ENCODE measurements around the gene DDX3X. TPM values are rescaled to one million over a fixed set of nuclear protein-coding genes. Genes with fewer than 3 reads are reported as not detected.

The DDX3X gene
- total and polyA plus RNA-seq, 2 of the 4 experiments (the other 2 are of a cell fraction), result 64.8 to 229 TPM

GRCh38 chrX:41353985-41354384, 20.0 kb downstream of the DDX3X start:
- ChIA-PET CTCF (interaction anchor here (0.6 kb wide), 1 partner anchor 148 kb away, joined by 3 read pairs; no protein-coding TSS in a partner anchor), POLR2A (ENCODE audit: unreplicated experiment) (no interaction called here)
- intact Hi-C loops (cut with micrococcal nuclease), result loop anchor here (5.0 kb wide), 1 partner anchor 173 kb away; no protein-coding TSS in a partner anchor
- Histone ChIP-seq H2BK120ac (ENCODE audit: low read depth, low read length) (no peak overlapping the region), H3K14ac (replicated peaks; ENCODE audit: low read depth, low read length) (no peak overlapping the region), H2BK15ac (ENCODE audit: low read depth, low read length) (no peak overlapping the region), H2AK5ac (ENCODE audit: low read depth, low read length) (no peak overlapping the region), H4K91ac (ENCODE audit: insufficient read depth, low read depth, low read length) (no peak overlapping the region), H3K4me2 (ENCODE audit: low read depth, low read length) (no peak overlapping the region), H4K20me1 (ENCODE audit: insufficient read depth, low read length) (peaks cover 18% of the 10 kb centered on the region; the same call in 1 of the 2 replicates), H4K8ac (ENCODE audit: low read depth in 2 of 2, low read length in 2 of 2) (no peak overlapping the region), H3K23ac (ENCODE audit: low read depth, low read length) (no peak overlapping the region), H3K4ac (ENCODE audit: low read depth, low read length) (no peak overlapping the region), H3K18ac (ENCODE audit: low read depth, low read length) (no peak overlapping the region), H3K9ac (ENCODE audit: low read depth, low read length) (no peak overlapping the region), H2AFZ (replicated peaks; ENCODE audit: low read length, poor library complexity) (no peak overlapping the region), H3K36me3 (ENCODE audit: control insufficient read depth, insufficient read depth, low read length) (peaks cover 6% of the 10 kb centered on the region), H2AK9ac (replicated peaks; ENCODE audit: low read depth, low read length, poor library complexity) (no peak overlapping the region), H3K27ac (ENCODE audit: insufficient read depth, low read length) (no peak overlapping the region), H4K5ac (ENCODE audit: low read depth, low read length) (no peak overlapping the region), H3K4me1 (ENCODE audit: control insufficient read depth, insufficient read depth, low read length) (peaks cover 2% of the 10 kb centered on the region; the same call in 1 of the 2 replicates), H3K79me1 (ENCODE audit: low read depth in 1 of 2, low read length in 2 of 2) (peaks cover 0 to 7% of the 10 kb centered on the region in 2 experiments; a peak in 2 of 4 replicates), H3K4me3 (ENCODE audit: insufficient read depth, low read depth, low read length) (no peak overlapping the region), H3K9me3 (ENCODE audit: control insufficient read depth, insufficient read depth, low read length) (no peaks in the 10 kb centered on the region), H3K27me3 (ENCODE audit: control insufficient read depth, insufficient read depth, low read length) (no peaks in the 10 kb centered on the region), H3K56ac (ENCODE audit: extremely low read depth, insufficient read depth, low read length) (no peak overlapping the region), H3K9me1 (ENCODE audit: insufficient read depth, low read length) (peaks cover 4% of the 10 kb centered on the region), H2BK5ac (ENCODE audit: low read depth, low read length, poor library complexity, severe bottlenecking) (no peak overlapping the region), H2BK20ac (ENCODE audit: low read depth, low read length) (no peak overlapping the region)
- WGBS, 2 experiments (ENCODE audit: extremely low coverage in 2 of 2, insufficient read length in 1 of 2), result no CpG with 5 or more reads among the region's 3 CpGs
- dilution Hi-C loops (cut with HindIII; ENCODE audit: low sequenced_read_pairs, unreplicated experiment), result no loop called here
- TF ChIP-seq MAZ (IDR thresholded peaks at IDR 0.05; ENCODE audit: borderline replicate concordance, low read depth, low read length), result no peak
- no peak for TF ChIP-seq USF2 (IDR thresholded peaks at IDR 0.05; ENCODE audit: low read depth, low read length)
- TF ChIP-seq ELK1 (IDR thresholded peaks at IDR 0.05; ENCODE audit: borderline replicate concordance, low read depth, low read length), result no peak
- TF ChIP-seq SMC3 (IDR thresholded peaks at IDR 0.05; ENCODE audit: low read depth, low read length), result no peak
- no peak for TF ChIP-seq MAFK (IDR thresholded peaks at IDR 0.05; ENCODE audit: low read depth, low read length)
- no peak for TF ChIP-seq POLR2A (IDR thresholded peaks at IDR 0.05; ENCODE audit: low read depth, low read length)
- no peak for TF ChIP-seq CHD1 (IDR thresholded peaks at IDR 0.05; ENCODE audit: low read depth, low read length)
- TF ChIP-seq NFE2L2 (IDR thresholded peaks at IDR 0.05; ENCODE audit: low read depth, low read length), result no peak
- TF ChIP-seq FOS (IDR thresholded peaks at IDR 0.05; ENCODE audit: low read depth, low read length), result no peak
- no peak for TF ChIP-seq BHLHE40 (IDR thresholded peaks at IDR 0.05; ENCODE audit: low read depth, low read length)
- no peak for TF ChIP-seq RCOR1 (IDR thresholded peaks at IDR 0.05; ENCODE audit: insufficient replicate concordance, low read length)
- no peak for TF ChIP-seq RFX5 (IDR thresholded peaks at IDR 0.05; ENCODE audit: low read depth, low read length)
- no peak for TF ChIP-seq CTCF (conservative IDR thresholded peaks at IDR 0.05; ENCODE audit: low read depth, low read length)
- no peak for TF ChIP-seq RAD21 (IDR thresholded peaks at IDR 0.05; ENCODE audit: low read length)
- no peak for TF ChIP-seq MXI1 (IDR thresholded peaks at IDR 0.05; ENCODE audit: borderline replicate concordance, low read depth, low read length)
- no peak for TF ChIP-seq CEBPB (IDR thresholded peaks at IDR 0.05; ENCODE audit: low read depth, low read length)
- BruUV-seq (replicated peaks), result no TSS peak
- in situ Hi-C loops (cut with MboI; ENCODE audit: low sequenced_read_pairs), result no loop called here
- no peak for DNase-seq
- ATAC-seq (ENCODE audit: low read depth), result no peak

Measured in IMR-90 (cell line).